H1 (cell line): Measurements from ENCODE around the gene RBM19. TPM values are rescaled to one million over a fixed set of nuclear protein-coding genes. Genes with fewer than 3 reads are reported as not detected.

Source experiments
- CTCF ChIA-PET: fragments of 300-600 bp; sonication (Branson Sonifier 250); formaldehyde crosslinking; loops from one replicate; lab custom pipeline; 2021; ENCODE audit not compliant: partially characterized antibody; lab: Charles Lee
- POLR2A ChIA-PET: fragments of 300-600 bp; sonication (Branson Sonifier 250); formaldehyde crosslinking; loops from one replicate; lab custom pipeline; 2021; ENCODE audit warnings: inconsistent platforms; ENCODE audit not compliant: partially characterized antibody; lab: Charles Lee
- DNase-seq, 2 experiments: peaks; one replicate each; pipeline versions ENCODE4 v3.0.0 to v3.0.0-alpha.2; 2010 to 2022; ENCODE audit warnings: low spot score in 2 of 2, low read depth in 1 of 2, mixed read lengths in 1 of 2
- FAIRE-seq: peaks from 2 replicates; lab custom pipeline; 2011; peaks lifted over from hg19 to GRCh38; lab: Jason Lieb, UNC
- H2AFZ ChIP-seq: 2 replicates; pipeline ENCODE4 v1.8.1; 2012; ENCODE audit warnings: low read length, inconsistent platforms
- H2AK5ac ChIP-seq: 2 replicates; pipeline ENCODE4 v1.6.1; 2013; ENCODE audit warnings: low read depth, low read length
- H2BK120ac ChIP-seq: replicated peaks from 2 replicates; pipeline ENCODE3; 2013; ENCODE audit warnings: low read depth, low read length, inconsistent platforms
- H2BK12ac ChIP-seq: 2 replicates; pipeline ENCODE4 v1.6.1; 2013; ENCODE audit warnings: low read depth, low read length
- H2BK15ac ChIP-seq: 2 replicates; pipeline ENCODE4 v1.6.1; 2013; ENCODE audit warnings: low read length
- H2BK20ac ChIP-seq: 2 replicates; pipeline ENCODE4 v1.6.1; 2013; ENCODE audit warnings: low read length
- H2BK5ac ChIP-seq: 2 replicates; pipeline ENCODE4 v1.6.1; 2013; ENCODE audit warnings: low read depth, low read length
- H3K14ac ChIP-seq: 2 replicates; pipeline ENCODE4 v1.6.1; 2013; ENCODE audit warnings: inconsistent platforms; ENCODE audit not compliant: insufficient read length
- H3K18ac ChIP-seq: 2 replicates; pipeline ENCODE4 v1.6.1; 2013; ENCODE audit warnings: low read length; ENCODE audit errors: extremely low read depth
- H3K23ac ChIP-seq: 2 replicates; pipeline ENCODE4 v1.6.1; 2013; ENCODE audit warnings: inconsistent platforms; ENCODE audit not compliant: insufficient read length
- H3K23me2 ChIP-seq: 2 replicates; pipeline ENCODE4 v1.6.1; 2013; ENCODE audit warnings: low read depth, low read length
- H3K27ac ChIP-seq: 2 replicates; pipeline ENCODE4 v1.6.1; 2011; ENCODE audit warnings: low read depth, low read length, inconsistent platforms
- H3K27me3 ChIP-seq, 4 experiments: replicated peaks in 1 of 4; 1 replicate in 1 of 4; 2 replicates in 3 of 4; pipeline versions ENCODE4 v1.6.1 to v1.8.1; 2011 to 2013; ENCODE audit warnings: low read length in 3 of 4, mild to moderate bottlenecking in 3 of 4, inconsistent platforms in 2 of 4, mixed read lengths in 2 of 4, moderate library complexity in 1 of 4; ENCODE audit not compliant: control insufficient read depth in 3 of 4, insufficient read depth in 3 of 4; ENCODE audit errors: extremely low read depth in 1 of 4
- H3K36me3 ChIP-seq, 4 experiments: 2 replicates each; pipeline versions ENCODE4 v1.6.1 to v1.8.1; 2011 to 2013; ENCODE audit warnings: mild to moderate bottlenecking in 4 of 4, low read length in 3 of 4, moderate library complexity in 2 of 4, control low read depth in 1 of 4, inconsistent platforms in 1 of 4; ENCODE audit not compliant: insufficient read depth in 4 of 4, control insufficient read depth in 2 of 4
- H3K4ac ChIP-seq: replicated peaks from 2 replicates; pipeline ENCODE3; 2013; ENCODE audit warnings: low read length, low read depth, mixed read lengths, inconsistent platforms; ENCODE audit not compliant: insufficient read length
- H3K4me1 ChIP-seq, 4 experiments: replicated peaks in 1 of 4; 1 replicate in 1 of 4; 2 replicates in 3 of 4; pipeline versions ENCODE4 v1.6.1 to v1.8.1; 2011 to 2013; ENCODE audit warnings: low read length in 3 of 4, inconsistent platforms in 2 of 4, mixed read lengths in 1 of 4; ENCODE audit not compliant: insufficient read depth in 4 of 4, control insufficient read depth in 3 of 4
- H3K4me2 ChIP-seq, 2 experiments: 2 replicates each; pipeline versions ENCODE4 v1.6.1 to v1.8.1; 2011 to 2013; ENCODE audit warnings: low read depth in 2 of 2, low read length in 2 of 2, control low read depth in 1 of 2, inconsistent platforms in 1 of 2, mild to moderate bottlenecking in 1 of 2; ENCODE audit not compliant: insufficient read depth in 1 of 2
- H3K4me3 ChIP-seq, 4 experiments: fragments of 200-600, 300-600 bp in 1 of 4; sonication (generic), shearing (Covaris generic), sonication (Bioruptor Twin) in 1 of 4; 2 replicates each; pipeline versions ENCODE4 v1.5.1 to v1.8.1; 2011 to 2016; ENCODE audit warnings: low read length in 4 of 4, low read depth in 3 of 4, control low read depth in 2 of 4, inconsistent platforms in 2 of 4, mild to moderate bottlenecking in 2 of 4, mixed read lengths in 1 of 4, moderate library complexity in 1 of 4; ENCODE audit not compliant: insufficient read depth in 2 of 4; ENCODE audit errors: extremely low read depth in 1 of 4
- H3K56ac ChIP-seq: replicated peaks from 2 replicates; pipeline ENCODE3; 2013; ENCODE audit warnings: low read depth, mild to moderate bottlenecking, mixed read lengths, low read length, inconsistent platforms; ENCODE audit not compliant: insufficient read length
- H3K79me1 ChIP-seq: 2 replicates; pipeline ENCODE4 v1.6.1; 2013; ENCODE audit warnings: low read depth, low read length, control low read depth
- H3K79me2 ChIP-seq, 2 experiments: 2 replicates each; pipeline versions ENCODE4 v1.6.1 to v1.8.1; 2012 to 2013; ENCODE audit warnings: low read length in 2 of 2, mild to moderate bottlenecking in 2 of 2, inconsistent platforms in 1 of 2; ENCODE audit not compliant: insufficient read depth in 2 of 2, control insufficient read depth in 1 of 2
- H3K9ac ChIP-seq, 4 experiments: replicated peaks in 1 of 4; 1 replicate in 1 of 4; 2 replicates in 3 of 4; pipeline versions ENCODE4 v1.6.1 to v1.8.1; 2011 to 2013; ENCODE audit warnings: low read depth in 3 of 4, low read length in 3 of 4, control low read depth in 2 of 4, mild to moderate bottlenecking in 2 of 4, moderate library complexity in 2 of 4, inconsistent platforms in 1 of 4; ENCODE audit errors: extremely low read depth in 1 of 4
- H3K9me3 ChIP-seq, 2 experiments: 2 replicates each; pipeline versions ENCODE4 v1.6.1 to v1.8.1; 2012 to 2013; ENCODE audit warnings: mild to moderate bottlenecking in 2 of 2, moderate library complexity in 2 of 2, control low read depth in 1 of 2, inconsistent platforms in 1 of 2, low read depth in 1 of 2, low read length in 1 of 2, mixed read lengths in 1 of 2; ENCODE audit not compliant: insufficient read depth in 2 of 2
- H4K20me1 ChIP-seq, 2 experiments: replicated peaks in 1 of 2; 2 replicates each; pipeline versions ENCODE3 to v1.8.1; 2011 to 2013; ENCODE audit warnings: inconsistent platforms in 2 of 2, low read length in 2 of 2, mild to moderate bottlenecking in 1 of 2; ENCODE audit not compliant: insufficient read depth in 2 of 2, control insufficient read depth in 1 of 2
- H4K5ac ChIP-seq: 2 replicates; pipeline ENCODE4 v1.6.1; 2013; ENCODE audit warnings: low read length, low read depth, mixed read lengths, inconsistent platforms; ENCODE audit not compliant: insufficient read length
- H4K8ac ChIP-seq: 2 replicates; pipeline ENCODE4 v1.8.0; 2013; ENCODE audit warnings: mild to moderate bottlenecking, moderate library complexity, low read length, inconsistent platforms; ENCODE audit not compliant: insufficient read depth; ENCODE audit errors: extremely low read depth
- H4K91ac ChIP-seq: replicated peaks from 2 replicates; pipeline ENCODE3; 2013; ENCODE audit warnings: low read length, mixed read lengths, inconsistent platforms; ENCODE audit not compliant: insufficient read length
- CEBPB ChIP-seq: IDR thresholded peaks from 2 replicates; pipeline ENCODE4 v1.6.1; 2012; ENCODE audit warnings: low read depth, low read length
- CREB1 ChIP-seq: IDR thresholded peaks from 2 replicates; pipeline ENCODE4 v1.6.1; 2012; ENCODE audit warnings: inconsistent platforms
- CTBP2 ChIP-seq: IDR thresholded peaks from 2 replicates; pipeline ENCODE4 v1.7.0; 2011; ENCODE audit warnings: borderline replicate concordance, mild to moderate bottlenecking, moderate library complexity, mixed read lengths, low read length; ENCODE audit not compliant: insufficient read depth, insufficient read length
- EGR1 ChIP-seq: IDR thresholded peaks from 2 replicates; pipeline ENCODE4 v1.6.1; 2011; ENCODE audit warnings: low read depth, low read length, borderline replicate concordance
- EP300 ChIP-seq, 2 experiments: IDR thresholded peaks; 1 replicate in 1 of 2; 2 replicates in 1 of 2; pipeline ENCODE4 v1.6.1; 2011 to 2012; ENCODE audit warnings: low read depth in 2 of 2, low read length in 2 of 2, mild to moderate bottlenecking in 2 of 2, borderline replicate concordance in 1 of 2, inconsistent platforms in 1 of 2, moderate library complexity in 1 of 2
- POLR2A ChIP-seq, 2 experiments: IDR thresholded peaks; 1 replicate in 1 of 2; 2 replicates in 1 of 2; pipeline ENCODE4 v1.6.1; 2011; ENCODE audit warnings: low read depth in 2 of 2, low read length in 2 of 2, mild to moderate bottlenecking in 2 of 2; ENCODE audit errors: control extremely low read depth in 1 of 2
- TAF1 ChIP-seq: IDR thresholded peaks from 2 replicates; pipeline ENCODE4 v1.6.1; 2011; ENCODE audit warnings: mild to moderate bottlenecking, low read depth, low read length
- TAF7 ChIP-seq: optimal IDR thresholded peaks from 2 replicates; pipeline ENCODE3; 2011; ENCODE audit warnings: low read depth, mild to moderate bottlenecking, inconsistent platforms, low read length, moderate library complexity, borderline replicate concordance
- ZNF274 ChIP-seq: IDR thresholded peaks from 2 replicates; pipeline ENCODE4 v1.7.0; 2012; ENCODE audit warnings: low read length, borderline replicate concordance; ENCODE audit errors: extremely low read depth
- WGBS, 2 experiments: shearing (Covaris generic) in 1 of 2; methylation state at CpG; one replicate each; pipeline versions ENCODE4 v1.1.6 to v1.1.7; 2013 to 2015; ENCODE audit warnings: low lambda C conversion rate in 2 of 2, mixed read lengths in 2 of 2, inconsistent platforms in 1 of 2, low coverage in 1 of 2, missing lambda C conversion rate in 1 of 2; ENCODE audit not compliant: insufficient replicate concordance in 2 of 2, insufficient coverage in 1 of 2, insufficient read length in 1 of 2; ENCODE audit errors: extremely low coverage in 1 of 2, missing lambda C conversion rate in 1 of 2; 5-methylcytosine and 5-hydroxymethylcytosine counted together
- polyA plus RNA-seq, 7 experiments: library from polyadenylated mRNA; depleted of rRNA in 3 of 7; stranded (reverse) in 5 of 7; unstranded in 2 of 7; fragments of >200 nt in 5 of 7; fragments of 200-250 nt in 2 of 7; gene quantifications; 1 replicate in 5 of 7; 2 replicates in 1 of 7; 4 replicates in 1 of 7; pipeline versions ENCODE4 v1.2.1 to v1.2.3, GENCODE V29; 2011 to 2013; ENCODE audit warnings: missing spikeins in 2 of 7, mixed read lengths in 2 of 7
- total RNA-seq: library from RNA; stranded (reverse); fragmentation: NEBNext Ultra II Directional; extraction: Animal tissue kit (Norgen Biotek cat#: 25700); gene quantifications from 2 replicates; pipeline ENCODE4 v1.2.1, GENCODE V29; 2021
- TF ChIP-seq, protein P1 (sequence below), 3 experiments: IDR thresholded peaks; 1 replicate in 2 of 3; 2 replicates in 1 of 3; pipeline versions ENCODE4 v1.5.1 to v1.6.1; 2011; ENCODE audit warnings: low read length in 3 of 3, mild to moderate bottlenecking in 3 of 3, inconsistent platforms in 2 of 3, low read depth in 1 of 3, moderate library complexity in 1 of 3; ENCODE audit not compliant: insufficient read depth in 1 of 3; ENCODE audit errors: control extremely low read depth in 1 of 3

Gene RBM19
- total and polyA plus RNA-seq, 2 of the 8 experiments (the other 6 are each of a cell fraction or from before 2014, with no cell fraction given), result 23.4 to 61.9 TPM

GRCh38 chr12:113962733-113963132 is 3.4 kb downstream of the RBM19 start:
- Histone ChIP-seq H3K4me1 (peaks cover 0 to 3% (median 2%) of the 10 kb centered on the region in 4 experiments; a peak in 3 of 7 replicates), H2BK120ac (no peak overlapping the region), H3K56ac (no peak overlapping the region), H2BK12ac (no peak overlapping the region), H3K4me2 (no peak overlapping the region)
- no peak for FAIRE-seq
- no peak for TF ChIP-seq POLR2A (IDR thresholded peaks at IDR 0.05; ENCODE audit: control extremely low read depth in 1 of 2, low read depth in 2 of 2, low read length in 2 of 2)
- no peak for TF ChIP-seq CTBP2
- no peak for TF ChIP-seq CEBPB
- TF ChIP-seq TAF1, result no peak
- TF ChIP-seq, protein P1, sequence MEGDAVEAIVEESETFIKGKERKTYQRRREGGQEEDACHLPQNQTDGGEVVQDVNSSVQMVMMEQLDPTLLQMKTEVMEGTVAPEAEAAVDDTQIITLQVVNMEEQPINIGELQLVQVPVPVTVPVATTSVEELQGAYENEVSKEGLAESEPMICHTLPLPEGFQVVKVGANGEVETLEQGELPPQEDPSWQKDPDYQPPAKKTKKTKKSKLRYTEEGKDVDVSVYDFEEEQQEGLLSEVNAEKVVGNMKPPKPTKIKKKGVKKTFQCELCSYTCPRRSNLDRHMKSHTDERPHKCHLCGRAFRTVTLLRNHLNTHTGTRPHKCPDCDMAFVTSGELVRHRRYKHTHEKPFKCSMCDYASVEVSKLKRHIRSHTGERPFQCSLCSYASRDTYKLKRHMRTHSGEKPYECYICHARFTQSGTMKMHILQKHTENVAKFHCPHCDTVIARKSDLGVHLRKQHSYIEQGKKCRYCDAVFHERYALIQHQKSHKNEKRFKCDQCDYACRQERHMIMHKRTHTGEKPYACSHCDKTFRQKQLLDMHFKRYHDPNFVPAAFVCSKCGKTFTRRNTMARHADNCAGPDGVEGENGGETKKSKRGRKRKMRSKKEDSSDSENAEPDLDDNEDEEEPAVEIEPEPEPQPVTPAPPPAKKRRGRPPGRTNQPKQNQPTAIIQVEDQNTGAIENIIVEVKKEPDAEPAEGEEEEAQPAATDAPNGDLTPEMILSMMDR (IDR thresholded peaks at IDR 0.05; ENCODE audit: control extremely low read depth in 1 of 3, insufficient read depth in 1 of 3, low read depth in 1 of 3, low read length in 3 of 3), result no peak
- no peak for TF ChIP-seq EGR1
- no peak for TF ChIP-seq ZNF274
- no peak for TF ChIP-seq EP300 (IDR thresholded peaks at IDR 0.05; ENCODE audit: borderline replicate concordance in 1 of 2, low read depth in 2 of 2, low read length in 2 of 2)
- no peak for TF ChIP-seq CREB1
- no peak for TF ChIP-seq TAF7
- TF ChIP-seq, all 59 proteins: peak for 0
- no peak overlapping the region for H3K23ac ChIP-seq
- no peak for DNase-seq
- H2AFZ ChIP-seq, result no peak overlapping the region
- H3K18ac ChIP-seq, result no peak overlapping the region
- no peak overlapping the region for H4K91ac ChIP-seq
- H3K79me1 ChIP-seq, result peaks cover 2% of the 10 kb centered on the region; the same call in 1 of the 2 replicates
- no peak overlapping the region for H4K5ac ChIP-seq
- H2BK5ac ChIP-seq, result no peak overlapping the region
- peaks cover 8 to 39% (median 29%) of the 10 kb centered on the region in 4 experiments; a peak in 7 of 8 replicates for H3K36me3 ChIP-seq
- peaks cover 4% of the 10 kb centered on the region; the same call in 1 of the 2 replicates for H3K23me2 ChIP-seq
- H3K79me2 ChIP-seq, result peaks cover 0 to 34% of the 10 kb centered on the region in 2 experiments; a peak in 3 of 4 replicates
- no peak overlapping the region for H3K4me3 ChIP-seq
- no peak overlapping the region for H2BK20ac ChIP-seq
- POLR2A ChIA-PET, result no interaction called here
- H3K14ac ChIP-seq, result no peak overlapping the region
- no peaks in the 10 kb centered on the region for H3K27me3 ChIP-seq
- H3K4ac ChIP-seq, result no peak overlapping the region
- CTCF ChIA-PET, result interaction anchor here (0.6 to 1.3 kb wide), 3 partner anchors 11 to 514 kb away, joined by 3 to 4 read pairs (median 3); no protein-coding TSS in a partner anchor
- no peak overlapping the region for H3K9ac ChIP-seq
- no peak overlapping the region for H3K27ac ChIP-seq
- 83% methylated on average over 1 of the region's 1 CpG; no CpG with 5 or more reads in 1 of the 2 experiments for WGBS, 2 experiments
- no peak overlapping the region for H4K8ac ChIP-seq
- H3K9me3 ChIP-seq, result no peaks in the 10 kb centered on the region
- H4K20me1 ChIP-seq, result peaks cover 0 to 5% of the 10 kb centered on the region in 2 experiments
- H2BK15ac ChIP-seq, result no peak overlapping the region
- H2AK5ac ChIP-seq, result no peak overlapping the region
